DND-41 (cell line): Measurements from ENCODE around the gene ACAT1.

Source experiments
- EZH2 ChIP-seq: IDR thresholded peaks from 3 replicates; pipeline ENCODE4 v1.6.1; 2012; ENCODE audit warnings: borderline replicate concordance, low read depth, mild to moderate bottlenecking, moderate library complexity, low read length, inconsistent platforms; ENCODE audit not compliant: severe bottlenecking
- TF ChIP-seq, protein P1 (sequence below): IDR thresholded peaks from 2 replicates; pipeline ENCODE4 v1.5.1; 2012; ENCODE audit warnings: borderline replicate concordance, low read length, moderate library complexity, mild to moderate bottlenecking; ENCODE audit not compliant: poor library complexity, severe bottlenecking; ENCODE audit errors: extremely low read depth

DNA sequence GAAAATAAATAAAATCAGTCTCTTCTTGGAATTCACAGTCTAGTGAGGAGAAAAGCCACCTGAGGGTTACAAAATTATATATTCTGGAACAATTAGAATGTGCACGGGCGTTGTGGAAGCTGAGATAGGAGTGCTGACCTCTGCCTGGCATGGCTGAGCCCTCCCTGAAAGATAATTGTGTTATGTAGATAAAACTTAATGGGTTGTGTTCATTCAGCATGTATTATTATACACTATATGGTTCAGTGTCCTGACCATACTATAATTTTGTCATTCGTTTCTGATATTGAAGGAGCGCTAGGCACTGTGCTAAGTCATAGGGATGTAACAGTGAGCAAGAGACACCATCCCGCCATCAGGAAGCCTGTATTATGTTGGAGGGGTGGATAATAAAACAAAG, 3.7 kb downstream of the ACAT1 start:
- TF ChIP-seq, protein P1, sequence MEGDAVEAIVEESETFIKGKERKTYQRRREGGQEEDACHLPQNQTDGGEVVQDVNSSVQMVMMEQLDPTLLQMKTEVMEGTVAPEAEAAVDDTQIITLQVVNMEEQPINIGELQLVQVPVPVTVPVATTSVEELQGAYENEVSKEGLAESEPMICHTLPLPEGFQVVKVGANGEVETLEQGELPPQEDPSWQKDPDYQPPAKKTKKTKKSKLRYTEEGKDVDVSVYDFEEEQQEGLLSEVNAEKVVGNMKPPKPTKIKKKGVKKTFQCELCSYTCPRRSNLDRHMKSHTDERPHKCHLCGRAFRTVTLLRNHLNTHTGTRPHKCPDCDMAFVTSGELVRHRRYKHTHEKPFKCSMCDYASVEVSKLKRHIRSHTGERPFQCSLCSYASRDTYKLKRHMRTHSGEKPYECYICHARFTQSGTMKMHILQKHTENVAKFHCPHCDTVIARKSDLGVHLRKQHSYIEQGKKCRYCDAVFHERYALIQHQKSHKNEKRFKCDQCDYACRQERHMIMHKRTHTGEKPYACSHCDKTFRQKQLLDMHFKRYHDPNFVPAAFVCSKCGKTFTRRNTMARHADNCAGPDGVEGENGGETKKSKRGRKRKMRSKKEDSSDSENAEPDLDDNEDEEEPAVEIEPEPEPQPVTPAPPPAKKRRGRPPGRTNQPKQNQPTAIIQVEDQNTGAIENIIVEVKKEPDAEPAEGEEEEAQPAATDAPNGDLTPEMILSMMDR = no peak
- TF ChIP-seq EZH2 = no peak
